Suprapubic skin (tissue), 4 donors: ENCODE results near the gene RPS24.

Experiments used
- POLR2A ChIP-seq, 2 donors: fragments of 450-650 bp; IDR thresholded peaks; one replicate each; pipeline ENCODE4 v1.6.1; 2017; ENCODE audit warnings: antibody characterized with exemption in 2 of 2, mild to moderate bottlenecking in 2 of 2, moderate library complexity in 2 of 2
- POLR2AphosphoS5 ChIP-seq, 3 donors: sonication (generic); formaldehyde crosslinking; IDR thresholded peaks; one replicate each; pipeline ENCODE4 v1.6.1; 2017; ENCODE audit warnings: antibody characterized with exemption in 3 of 3
- TF ChIP-seq, protein P1 (sequence below), 2 donors: fragments of 200-600 bp in 1 of 2; fragments of 450-650 bp in 1 of 2; sonication (generic) in 1 of 2; IDR thresholded peaks; one replicate each; pipeline ENCODE4 v1.5.1; 2016 to 2019; ENCODE audit warnings: antibody characterized with exemption in 2 of 2, mild to moderate bottlenecking in 1 of 2, moderate library complexity in 1 of 2

DNA sequence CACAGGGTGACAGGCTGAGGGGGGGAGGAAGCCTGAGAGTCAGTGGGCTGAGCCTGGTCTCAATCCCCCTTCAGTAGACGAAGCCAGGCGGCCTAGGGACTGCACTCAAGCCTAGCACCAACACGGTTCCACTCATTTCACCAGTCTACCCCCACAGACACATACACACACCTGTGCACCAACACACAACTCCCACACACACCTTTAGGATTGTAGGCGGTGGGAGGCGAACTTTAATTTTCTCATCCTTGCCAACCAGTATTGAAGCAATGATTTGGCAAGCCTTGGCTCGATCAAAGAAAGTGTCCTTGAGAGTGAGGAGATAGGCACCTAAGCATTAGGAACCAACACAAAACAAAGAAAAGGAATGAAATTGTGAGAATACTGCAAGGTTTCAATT lies 24.0 kb upstream of the RPS24 start:
- TF ChIP-seq, protein P1, sequence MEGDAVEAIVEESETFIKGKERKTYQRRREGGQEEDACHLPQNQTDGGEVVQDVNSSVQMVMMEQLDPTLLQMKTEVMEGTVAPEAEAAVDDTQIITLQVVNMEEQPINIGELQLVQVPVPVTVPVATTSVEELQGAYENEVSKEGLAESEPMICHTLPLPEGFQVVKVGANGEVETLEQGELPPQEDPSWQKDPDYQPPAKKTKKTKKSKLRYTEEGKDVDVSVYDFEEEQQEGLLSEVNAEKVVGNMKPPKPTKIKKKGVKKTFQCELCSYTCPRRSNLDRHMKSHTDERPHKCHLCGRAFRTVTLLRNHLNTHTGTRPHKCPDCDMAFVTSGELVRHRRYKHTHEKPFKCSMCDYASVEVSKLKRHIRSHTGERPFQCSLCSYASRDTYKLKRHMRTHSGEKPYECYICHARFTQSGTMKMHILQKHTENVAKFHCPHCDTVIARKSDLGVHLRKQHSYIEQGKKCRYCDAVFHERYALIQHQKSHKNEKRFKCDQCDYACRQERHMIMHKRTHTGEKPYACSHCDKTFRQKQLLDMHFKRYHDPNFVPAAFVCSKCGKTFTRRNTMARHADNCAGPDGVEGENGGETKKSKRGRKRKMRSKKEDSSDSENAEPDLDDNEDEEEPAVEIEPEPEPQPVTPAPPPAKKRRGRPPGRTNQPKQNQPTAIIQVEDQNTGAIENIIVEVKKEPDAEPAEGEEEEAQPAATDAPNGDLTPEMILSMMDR (IDR thresholded peaks at IDR 0.05), result no peak
- TF ChIP-seq POLR2A (IDR thresholded peaks at IDR 0.05), result no peak
- TF ChIP-seq POLR2AphosphoS5 (IDR thresholded peaks at IDR 0.05), result no peak
